HL-60 (cell line): Measurements from ENCODE around the gene GLRB.

Experiments
- CTCF ChIP-seq: IDR thresholded peaks from one replicate; pipeline ENCODE4 v1.5.1; 2011; ENCODE audit warnings: low read length, control low read depth, inconsistent platforms; ENCODE audit not compliant: insufficient read depth
- POLR2AphosphoS5 ChIP-seq: IDR thresholded peaks from 2 replicates; pipeline ENCODE4 v1.6.1; 2012; ENCODE audit warnings: low read depth
- REST ChIP-seq: IDR thresholded peaks from 2 replicates; pipeline ENCODE4 v1.6.1; 2012; ENCODE audit warnings: low read depth; ENCODE audit not compliant: insufficient replicate concordance

GRCh38 chr4:157128395-157128794, 52.4 kb downstream of the GLRB start:
- TF ChIP-seq CTCF (no peak), REST (no peak), POLR2AphosphoS5 (no peak)
